ENCODE measurements around the gene PARD3.

- TF ChIP-seq, protein P1, sequence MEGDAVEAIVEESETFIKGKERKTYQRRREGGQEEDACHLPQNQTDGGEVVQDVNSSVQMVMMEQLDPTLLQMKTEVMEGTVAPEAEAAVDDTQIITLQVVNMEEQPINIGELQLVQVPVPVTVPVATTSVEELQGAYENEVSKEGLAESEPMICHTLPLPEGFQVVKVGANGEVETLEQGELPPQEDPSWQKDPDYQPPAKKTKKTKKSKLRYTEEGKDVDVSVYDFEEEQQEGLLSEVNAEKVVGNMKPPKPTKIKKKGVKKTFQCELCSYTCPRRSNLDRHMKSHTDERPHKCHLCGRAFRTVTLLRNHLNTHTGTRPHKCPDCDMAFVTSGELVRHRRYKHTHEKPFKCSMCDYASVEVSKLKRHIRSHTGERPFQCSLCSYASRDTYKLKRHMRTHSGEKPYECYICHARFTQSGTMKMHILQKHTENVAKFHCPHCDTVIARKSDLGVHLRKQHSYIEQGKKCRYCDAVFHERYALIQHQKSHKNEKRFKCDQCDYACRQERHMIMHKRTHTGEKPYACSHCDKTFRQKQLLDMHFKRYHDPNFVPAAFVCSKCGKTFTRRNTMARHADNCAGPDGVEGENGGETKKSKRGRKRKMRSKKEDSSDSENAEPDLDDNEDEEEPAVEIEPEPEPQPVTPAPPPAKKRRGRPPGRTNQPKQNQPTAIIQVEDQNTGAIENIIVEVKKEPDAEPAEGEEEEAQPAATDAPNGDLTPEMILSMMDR (conservative IDR thresholded peaks at IDR 0.05 in 1 of 2, IDR thresholded peaks at IDR 0.05 in 1 of 2; ENCODE audit: low read depth in 1 of 2, low read length in 2 of 2) = no peak
- no peak for TF ChIP-seq EZH2 (IDR thresholded peaks at IDR 0.05; ENCODE audit: low read length, missing control alignments)
Observed at GRCh38 chr10:34745244-34745643, 69.9 kb downstream of the PARD3 start.

Data from fibroblast of lung (primary cell).